ENCODE results near the gene FRMPD2.

Gene FRMPD2

DNA sequence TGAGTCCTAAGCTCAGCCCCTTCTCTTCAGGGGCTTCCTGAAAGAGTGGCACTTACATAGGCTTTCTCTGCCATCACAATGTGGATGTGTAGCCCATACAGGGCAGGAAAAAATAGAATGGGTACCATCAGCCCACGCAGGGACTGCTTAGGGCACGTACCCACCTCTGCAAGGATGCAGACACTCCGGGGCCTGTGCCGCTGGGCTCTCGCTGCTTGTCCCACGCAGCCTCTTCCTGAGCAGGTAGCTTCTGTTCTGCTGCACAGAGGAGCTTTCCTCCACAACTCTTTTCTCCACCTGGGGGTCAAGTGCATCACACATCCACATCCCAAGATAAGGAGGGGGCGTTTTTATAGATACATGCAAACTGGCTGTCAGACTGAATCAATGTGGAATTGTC is 34.3 kb downstream of the FRMPD2 start:
- H3K36me3 ChIP-seq (ENCODE audit: insufficient read depth, low read length) = no peaks in the 10 kb centered on the region
- H3K27me3 ChIP-seq (ENCODE audit: insufficient read depth, low read length, poor library complexity) = no peaks in the 10 kb centered on the region
- no peak overlapping the region for H3K4me2 ChIP-seq (ENCODE audit: insufficient read depth, low read length)
- H4K20me1 ChIP-seq (ENCODE audit: insufficient read depth, low read length) = no peaks in the 10 kb centered on the region
- no peak overlapping the region for H3K4me3 ChIP-seq (ENCODE audit: low read depth in 1 of 2, low read length in 2 of 2)
- no peak overlapping the region for H3K27ac ChIP-seq (ENCODE audit: low read length)
- H3K9ac ChIP-seq (ENCODE audit: low read depth, low read length) = no peak overlapping the region
- no peak for TF ChIP-seq EZH2 (IDR thresholded peaks at IDR 0.05; ENCODE audit: borderline replicate concordance, low read depth, low read length, severe bottlenecking)
- TF ChIP-seq CTCF (IDR thresholded peaks at IDR 0.05; ENCODE audit: borderline replicate concordance, extremely low read depth, low read length, poor library complexity, severe bottlenecking) = no peak
- H3K4me1 ChIP-seq (ENCODE audit: insufficient read depth, low read length) = no peaks in the 10 kb centered on the region; the same call in 1 of the 2 replicates
- H3K9me3 ChIP-seq (ENCODE audit: insufficient read depth, low read length, severe bottlenecking) = no peaks in the 10 kb centered on the region
- no peaks in the 10 kb centered on the region for H3K79me2 ChIP-seq (ENCODE audit: insufficient read depth, low read length)
- no peak overlapping the region for H2AFZ ChIP-seq (ENCODE audit: low read depth, low read length)
- DNase-seq (no peak), ATAC-seq (ENCODE audit: insufficient read depth, low read depth) (no peak)

GRCh38 chr10:48239618-48240017 is 34.9 kb downstream of the FRMPD2 start:
- Histone ChIP-seq H3K4me3 (ENCODE audit: low read depth in 1 of 2, low read length in 2 of 2) (no peak overlapping the region), H2AFZ (ENCODE audit: low read depth, low read length) (no peak overlapping the region), H3K4me2 (ENCODE audit: insufficient read depth, low read length) (no peak overlapping the region), H3K4me1 (ENCODE audit: insufficient read depth, low read length) (no peaks in the 10 kb centered on the region; the same call in 1 of the 2 replicates), H3K36me3 (ENCODE audit: insufficient read depth, low read length) (no peaks in the 10 kb centered on the region), H3K27me3 (ENCODE audit: insufficient read depth, low read length, poor library complexity) (no peaks in the 10 kb centered on the region), H3K9ac (ENCODE audit: low read depth, low read length) (no peak overlapping the region), H3K79me2 (ENCODE audit: insufficient read depth, low read length) (no peaks in the 10 kb centered on the region), H3K27ac (ENCODE audit: low read length) (no peak overlapping the region), H3K9me3 (ENCODE audit: insufficient read depth, low read length, severe bottlenecking) (no peaks in the 10 kb centered on the region), H4K20me1 (ENCODE audit: insufficient read depth, low read length) (no peaks in the 10 kb centered on the region)
- DNase-seq = no peak
- TF ChIP-seq CTCF (IDR thresholded peaks at IDR 0.05; ENCODE audit: borderline replicate concordance, extremely low read depth, low read length, poor library complexity, severe bottlenecking) (no peak), EZH2 (IDR thresholded peaks at IDR 0.05; ENCODE audit: borderline replicate concordance, low read depth, low read length, severe bottlenecking) (no peak)
- ATAC-seq (ENCODE audit: insufficient read depth, low read depth) = no peak

DNA sequence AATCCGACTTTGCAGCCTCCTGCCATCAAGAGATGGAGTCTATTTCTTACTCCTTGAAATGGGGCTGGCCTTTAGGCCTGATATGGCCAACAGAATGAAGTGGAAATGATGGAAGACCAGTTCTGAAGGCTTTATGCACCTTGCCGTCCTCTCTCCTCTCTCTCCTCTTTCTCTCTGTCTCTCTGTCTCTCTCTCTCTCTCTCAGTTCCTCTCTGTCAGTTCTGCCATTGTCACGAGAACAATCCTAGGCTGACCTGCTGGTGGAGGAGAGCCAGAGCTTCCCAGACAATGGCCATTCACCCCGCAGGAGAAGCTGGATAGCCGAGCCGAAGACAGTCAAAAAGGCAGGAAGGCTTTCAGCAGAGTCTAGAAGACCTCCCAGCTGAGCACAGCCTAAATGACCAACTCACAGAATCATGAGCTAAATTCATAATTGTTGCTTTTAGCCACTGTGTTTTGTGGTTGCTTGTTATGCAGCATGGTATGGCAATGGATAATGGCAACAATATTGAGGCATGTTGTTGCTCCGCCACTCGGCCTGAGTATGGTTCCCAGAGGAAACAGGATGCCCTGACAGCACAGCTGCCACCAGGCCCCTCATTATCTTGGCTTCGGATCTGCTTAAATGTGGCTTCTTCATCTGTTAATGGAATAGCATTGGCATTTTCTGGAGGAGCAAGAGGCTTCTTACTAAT is 35.5 kb downstream of the FRMPD2 start:
- no peaks in the 10 kb centered on the region for H3K36me3 ChIP-seq (ENCODE audit: insufficient read depth, low read length)
- H4K20me1 ChIP-seq (ENCODE audit: insufficient read depth, low read length) = no peaks in the 10 kb centered on the region
- H3K27me3 ChIP-seq (ENCODE audit: insufficient read depth, low read length, poor library complexity) = no peaks in the 10 kb centered on the region
- ATAC-seq (ENCODE audit: insufficient read depth, low read depth) (0 out of 3 replicates have a peak, but pooled peaks have one; percentile 23), DNase-seq (no peak)
- H3K4me2 ChIP-seq (ENCODE audit: insufficient read depth, low read length) = no peak overlapping the region
- no peak for TF ChIP-seq CTCF (IDR thresholded peaks at IDR 0.05; ENCODE audit: borderline replicate concordance, extremely low read depth, low read length, poor library complexity, severe bottlenecking)
- H3K4me1 ChIP-seq (ENCODE audit: insufficient read depth, low read length) = no peaks in the 10 kb centered on the region; the same call in 1 of the 2 replicates
- no peak overlapping the region for H3K9ac ChIP-seq (ENCODE audit: low read depth, low read length)
- no peaks in the 10 kb centered on the region for H3K9me3 ChIP-seq (ENCODE audit: insufficient read depth, low read length, severe bottlenecking)
- H3K27ac ChIP-seq (ENCODE audit: low read length) = no peak overlapping the region
- no peaks in the 10 kb centered on the region for H3K79me2 ChIP-seq (ENCODE audit: insufficient read depth, low read length)
- no peak overlapping the region for H2AFZ ChIP-seq (ENCODE audit: low read depth, low read length)
- H3K4me3 ChIP-seq (ENCODE audit: low read depth in 1 of 2, low read length in 2 of 2) = no peak overlapping the region

Measured in DND-41 (cell line).